NCI-H146 treated with DMSO at 0.1 percent for 48 hours (cell line): ENCODE results near the gene PFAS.
"Not testable (repeated sequence)": the region's sequence is repeated elsewhere in the genome, so short reads cannot be mapped to it uniquely, and the experiment has no call there.

Experiments
- DNase-seq: peaks from one replicate; lab custom pipeline; 2025; ENCODE audit not compliant: unreplicated experiment; lab: John Stamatoyannopoulos, UW

Gene PFAS

GRCh38 chr17:8248751-8249607 lies at the start of gene PFAS:
Gene PFAS, plus strand, starts transcription at chr17:8249289. Its CDS starts 4,649 bp downstream, at chr17:8253938.
- DNase-seq: peak; percentile 69

- DNase-seq: no peak
Observed at GRCh38 chr17:8204761-8205555, 44.1 kb upstream of the PFAS start.

GRCh38 chr17:8206536-8206935 lies 42.6 kb upstream of the PFAS start:
- DNase-seq: no peak

- DNase-seq: peak; percentile 77
Observed at GRCh38 chr17:8209907-8210760, 39.0 kb upstream of the PFAS start, which contains the start of gene AURKB. Gene AURKB, minus strand, starts transcription at chr17:8210575. Its CDS starts 351 bp downstream, at chr17:8210224.

- DNase-seq: no peak
Observed at GRCh38 chr17:8210761-8211458, 38.2 kb upstream of the PFAS start.

- DNase-seq: no peak
Observed at GRCh38 chr17:8212312-8213180, 36.5 kb upstream of the PFAS start.

GRCh38 chr17:8214000-8214399 lies 35.1 kb upstream of the PFAS start:
- DNase-seq: not testable (repeated sequence)

- DNase-seq: peak; percentile 86
Observed at GRCh38 chr17:8220783-8221662, 28.1 kb upstream of the PFAS start.

- peak; percentile 85 for DNase-seq
Observed at GRCh38 chr17:8221663-8222379, 27.3 kb upstream of the PFAS start.

GRCh38 chr17:8222380-8222629 lies 26.8 kb upstream of the PFAS start:
- no peak for DNase-seq

- DNase-seq: peak; percentile 81
Observed at GRCh38 chr17:8222630-8223355, 26.3 kb upstream of the PFAS start.

GRCh38 chr17:8223356-8224126 lies 25.5 kb upstream of the PFAS start:
- peak; percentile 54 for DNase-seq

GRCh38 chr17:8224891-8225812 lies 23.9 kb upstream of the PFAS start:
- no peak for DNase-seq

GRCh38 chr17:8225813-8226535 lies 23.1 kb upstream of the PFAS start:
- peak; percentile 8 for DNase-seq
